KOPT-K1 (cell line): ENCODE measurements around the gene PON2.

Experiments
- H3K27ac ChIP-seq: fragments of 200-600 bp; sonication (generic); 2 replicates; pipeline ENCODE4 v1.5.1; 2016; ENCODE audit warnings: antibody characterized with exemption, mild to moderate bottlenecking, low read depth, low read length; ENCODE audit not compliant: poor library complexity, severe bottlenecking
- H3K36me3 ChIP-seq: fragments of 200-600 bp; sonication (generic); 2 replicates; pipeline ENCODE4 v1.5.1; 2017; ENCODE audit warnings: antibody characterized with exemption, mild to moderate bottlenecking, low read length, moderate library complexity; ENCODE audit not compliant: insufficient read depth
- H3K9me3 ChIP-seq: fragments of 200-600 bp; sonication (generic); 2 replicates; pipeline ENCODE4 v1.5.1; 2017; ENCODE audit warnings: antibody characterized with exemption, low read length, mild to moderate bottlenecking; ENCODE audit not compliant: insufficient read depth, poor library complexity, severe bottlenecking

Gene PON2

DNA sequence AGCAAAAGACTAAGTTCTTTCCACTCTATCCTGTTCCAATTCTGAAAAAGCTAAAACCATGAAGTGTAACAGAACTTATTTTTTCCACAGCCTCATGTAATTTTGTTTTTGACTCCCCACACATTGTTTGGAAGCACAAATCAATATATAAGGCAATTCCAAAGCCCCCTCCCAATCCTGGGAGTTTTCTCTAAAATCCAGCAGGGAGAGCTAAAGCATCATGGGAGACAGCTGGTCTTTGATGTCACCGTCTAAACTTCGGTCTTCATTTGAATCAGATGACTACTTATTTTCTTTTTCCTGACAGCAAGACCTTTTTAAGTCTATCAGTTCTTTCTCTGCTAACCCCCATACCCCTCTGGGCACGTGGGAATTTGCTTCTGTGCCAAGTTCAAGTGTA lies 77.2 kb downstream of the PON2 start:
- Histone ChIP-seq H3K36me3 (no peaks in the 10 kb centered on the region), H3K9me3 (peaks cover 12% of the 10 kb centered on the region)

More for the DNA sequence above, 77.2 kb downstream of the PON2 start:
- no peak overlapping the region for H3K27ac ChIP-seq
